Fibroblast of lung (primary cell): ENCODE measurements around the gene JARID2.

Experiments
- CTCF ChIP-seq, 2 donors: IDR thresholded peaks in 1 of 2; conservative IDR thresholded peaks in 1 of 2; 1 replicate in 1 of 2; 2 replicates in 1 of 2; pipeline ENCODE4 v1.5.1; 2011 to 2012; ENCODE audit warnings: low read length in 2 of 2, control low read depth in 1 of 2, inconsistent platforms in 1 of 2, low read depth in 1 of 2, mild to moderate bottlenecking in 1 of 2
- EZH2 ChIP-seq: IDR thresholded peaks from 2 replicates; pipeline ENCODE4 v1.5.1; 2012; ENCODE audit warnings: low read length, control low read depth, mild to moderate bottlenecking; ENCODE audit errors: missing control alignments

- no peak for TF ChIP-seq CTCF (conservative IDR thresholded peaks at IDR 0.05 in 1 of 2, IDR thresholded peaks at IDR 0.05 in 1 of 2; ENCODE audit: low read depth in 1 of 2, low read length in 2 of 2)
- TF ChIP-seq EZH2 = no peak
Observed at GRCh38 chr6:15412767-15413166, 166.9 kb downstream of the JARID2 start.
